Transverse colon (tissue), 4 donors: Measurements from ENCODE around the gene CEMIP2. TPM values are rescaled to one million over a fixed set of nuclear protein-coding genes. Genes with fewer than 3 reads are reported as not detected.

Experiments
- DNase-seq: peaks from one replicate; pipeline ENCODE4 v3.0.0-alpha.2; 2019
- H3K27ac ChIP-seq, 4 donors: fragments of 200-600 bp; sonication (generic); 2 replicates each; pipeline ENCODE4 v1.5.1; 2016 to 2018; ENCODE audit warnings: inconsistent platforms in 4 of 4
- H3K27me3 ChIP-seq: fragments of 200-600 bp; sonication (generic); 2 replicates; pipeline ENCODE4 v1.5.1; 2017; ENCODE audit warnings: inconsistent platforms
- H3K36me3 ChIP-seq, 4 donors: fragments of 200-600 bp; sonication (generic); 2 replicates each; pipeline ENCODE4 v1.5.1; 2017 to 2019; ENCODE audit warnings: inconsistent platforms in 4 of 4
- H3K4me1 ChIP-seq, 4 donors: fragments of 200-600 bp; sonication (generic); 2 replicates each; pipeline ENCODE4 v1.5.1; 2017 to 2020; ENCODE audit warnings: inconsistent platforms in 4 of 4
- H3K4me3 ChIP-seq, 4 donors: fragments of 200-600 bp; sonication (generic); 1 replicate in 1 of 4; 2 replicates in 3 of 4; pipeline versions ENCODE4 v1.5.1 to v1.6.1; 2017 to 2019; ENCODE audit warnings: inconsistent platforms in 4 of 4
- H3K9me3 ChIP-seq, 2 donors: fragments of 200-600 bp; sonication (generic); 2 replicates each; pipeline ENCODE4 v1.5.1; 2017 to 2019; ENCODE audit warnings: inconsistent platforms in 2 of 2
- CTCF ChIP-seq, 5 experiments: fragments of 200-600 bp in 3 of 5; fragments of 450-650 bp in 2 of 5; sonication (generic) in 3 of 5; IDR thresholded peaks; 1 replicate in 2 of 5; 2 replicates in 3 of 5; pipeline ENCODE4 v1.5.1; 2016 to 2017; ENCODE audit warnings: antibody characterized with exemption in 5 of 5, inconsistent platforms in 3 of 5, mild to moderate bottlenecking in 2 of 5, moderate library complexity in 1 of 5
- EP300 ChIP-seq: sonication (generic); formaldehyde crosslinking; IDR thresholded peaks from one replicate; pipeline ENCODE4 v1.6.1; 2017; ENCODE audit warnings: antibody characterized with exemption, low read depth
- POLR2A ChIP-seq: fragments of 450-650 bp; IDR thresholded peaks from one replicate; pipeline ENCODE4 v1.6.1; 2016; ENCODE audit warnings: antibody characterized with exemption, mild to moderate bottlenecking, moderate library complexity
- POLR2AphosphoS5 ChIP-seq, 3 donors: sonication (generic); formaldehyde crosslinking; IDR thresholded peaks; one replicate each; pipeline ENCODE4 v1.6.1; 2016; ENCODE audit warnings: antibody characterized with exemption in 3 of 3
- WGBS, 2 donors: methylation state at CpG; one replicate each; pipeline ENCODE4 v1.1.5; 2018; ENCODE audit warnings: low coverage in 1 of 2; 5-methylcytosine and 5-hydroxymethylcytosine counted together
- in situ Hi-C, 4 donors: fragments of 200-750 bp; cut with MboI; loops; one replicate each; pipeline versions ENCODE4 v1.15.0 to v1.15.1; 2017; ENCODE audit warnings: low sequenced_read_pairs in 3 of 4, low pct_ligation_motif_present in 1 of 4, low pct_unique_long_range_greater_than_20kb in 1 of 4
- intact Hi-C: fragments of 100-400 bp; cut with DNase I; formaldehyde crosslinking; loops from one replicate; pipeline ENCODE4 v1.15.1; 2023; ENCODE audit warnings: low total_unique reads
- total RNA-seq, 4 donors: library from RNA; depleted of rRNA; stranded (reverse); fragments of >200 nt; gene quantifications; one replicate each; pipeline ENCODE4 v1.1.0, GENCODE V29; 2016

Gene CEMIP2
- total RNA-seq, 4 donors from 2014 or later: 56.3 to 352 (median 236) TPM

- Histone ChIP-seq H3K27me3 (no peaks in the 10 kb centered on the region), H3K4me3 (no peak overlapping the region), H3K36me3 (no peaks in the 10 kb centered on the region), H3K27ac (no peak overlapping the region), H3K4me1 (peaks cover 0 to 5% (median 0%) of the 10 kb centered on the region in 4 donors), H3K9me3 (no peaks in the 10 kb centered on the region)
- DNase-seq: no peak
- 81 to 90% methylated on average over 4 of the region's 4 CpGs for WGBS, 2 donors
- TF ChIP-seq POLR2A (no peak), EP300 (no peak), POLR2AphosphoS5 (IDR thresholded peaks at IDR 0.05) (no peak), CTCF (IDR thresholded peaks at IDR 0.05) (no peak)
- intact Hi-C loops: no loop called here
- in situ Hi-C loops: loop anchor here in 2 of 4 donors (25.0 kb wide), 2 partner anchors 505 to 1155 kb away; no protein-coding TSS in a partner anchor
Measured at GRCh38 chr9:71791875-71792274, 23.6 kb upstream of the CEMIP2 start.

- Histone ChIP-seq H3K9me3 (no peaks in the 10 kb centered on the region), H3K27ac (no peak overlapping the region), H3K36me3 (no peaks in the 10 kb centered on the region), H3K27me3 (no peaks in the 10 kb centered on the region), H3K4me3 (no peak overlapping the region), H3K4me1 (peaks cover 0 to 5% (median 0%) of the 10 kb centered on the region in 4 donors)
- TF ChIP-seq POLR2A (no peak), EP300 (no peak), POLR2AphosphoS5 (IDR thresholded peaks at IDR 0.05) (no peak), CTCF (IDR thresholded peaks at IDR 0.05) (no peak)
- no peak for DNase-seq
- whole genome bisulfite sequencing, 2 donors: 100% methylated on average over 1 of the region's 1 CpG
- in situ Hi-C loops (loop anchor here in 2 of 4 donors (25.0 kb wide), 2 partner anchors 503 to 1153 kb away; no protein-coding TSS in a partner anchor), intact Hi-C loops (no loop called here)
Measured at GRCh38 chr9:71790296-71790695, 22.0 kb upstream of the CEMIP2 start.

- no peak for TF ChIP-seq CTCF (IDR thresholded peaks at IDR 0.05)
- TF ChIP-seq POLR2A: peak; percentile 48
- TF ChIP-seq POLR2AphosphoS5 (IDR thresholded peaks at IDR 0.05): peak in 1 of 3 donors; percentile 52
- peak; percentile 71 for TF ChIP-seq EP300
- in situ Hi-C loops: loop anchor here in 2 of 4 donors (25.0 kb wide), 2 partner anchors 496 to 1146 kb away; no protein-coding TSS in a partner anchor
- 32 to 52% methylated on average over 2 to 9 of the region's 9 CpGs for WGBS, 2 donors
- Histone ChIP-seq H3K9me3 (no peaks in the 10 kb centered on the region), H3K4me3 (no peak overlapping the region), H3K27ac (peak overlapping the region; percentile 24 to 48 (median 44)), H3K4me1 (no peaks in the 10 kb centered on the region), H3K36me3 (no peaks in the 10 kb centered on the region), H3K27me3 (no peaks in the 10 kb centered on the region)
- intact Hi-C loops: no loop called here
- DNase-seq: peak; percentile 69
Measured at GRCh38 chr9:71783120-71783523, 14.8 kb upstream of the CEMIP2 start.

- TF ChIP-seq CTCF (IDR thresholded peaks at IDR 0.05) (no peak), POLR2AphosphoS5 (IDR thresholded peaks at IDR 0.05) (no peak), EP300 (no peak), POLR2A (no peak)
- H3K4me1 ChIP-seq: no peaks in the 10 kb centered on the region
- intact Hi-C loops (no loop called here), in situ Hi-C loops (loop anchor here in 2 of 4 donors (25.0 kb wide), 2 partner anchors 494 to 1144 kb away; no protein-coding TSS in a partner anchor)
- H3K27ac ChIP-seq: no peak overlapping the region
- no peaks in the 10 kb centered on the region for H3K36me3 ChIP-seq
- H3K9me3 ChIP-seq: no peaks in the 10 kb centered on the region
- no peak overlapping the region for H3K4me3 ChIP-seq
- H3K27me3 ChIP-seq: no peaks in the 10 kb centered on the region
- DNase-seq: no peak
Measured at GRCh38 chr9:71781391-71781790, 13.1 kb upstream of the CEMIP2 start.
